DMS153 treated with DMSO at 0.1 percent for 48 hours (cell line): ENCODE measurements around the gene GOLPH3L.
"Not testable (repeated sequence)": the region's sequence is repeated elsewhere in the genome, so short reads cannot be mapped to it uniquely, and the experiment has no call there.

Source experiments
- DNase-seq: peaks from one replicate; lab custom pipeline; 2025; ENCODE audit not compliant: unreplicated experiment; lab: John Stamatoyannopoulos, UW

The GOLPH3L gene

GRCh38 chr1:150696995-150697927 is at the start of gene GOLPH3L:
TSS of gene GOLPH3L (minus strand) at chr1:150697154. CDS start at chr1:150694838, 2,316 bp downstream.
- peak; percentile 100 for DNase-seq

GRCh38 chr1:150730130-150730721 is 33.3 kb upstream of the GOLPH3L start:
- DNase-seq, result no peak

- no peak for DNase-seq
Measured at GRCh38 chr1:150724336-150724735, 27.4 kb upstream of the GOLPH3L start.

GRCh38 chr1:150720703-150721102 is 23.7 kb upstream of the GOLPH3L start, which contains the start of gene HORMAD1:
TSS of gene HORMAD1 (minus strand) at chr1:150720895. CDS start at chr1:150719505, 1,390 bp downstream.
- DNase-seq, result no peak

GRCh38 chr1:150720098-150720497 is 23.1 kb upstream of the GOLPH3L start:
- no peak for DNase-seq

GRCh38 chr1:150718225-150718891 is 21.4 kb upstream of the GOLPH3L start:
- no peak for DNase-seq

GRCh38 chr1:150709031-150709430 is 12.1 kb upstream of the GOLPH3L start:
- not testable (repeated sequence) for DNase-seq

GRCh38 chr1:150708595-150708994 is 11.6 kb upstream of the GOLPH3L start:
- DNase-seq, result no peak

- no peak for DNase-seq
Measured at GRCh38 chr1:150706091-150706490, 9.1 kb upstream of the GOLPH3L start.

GRCh38 chr1:150703427-150703826 is 6.5 kb upstream of the GOLPH3L start:
- no peak for DNase-seq

GRCh38 chr1:150696590-150696989 is 364 bp downstream of the GOLPH3L start:
- no peak for DNase-seq

- DNase-seq, result no peak
Measured at GRCh38 chr1:150696162-150696561, 792 bp downstream of the GOLPH3L start.

- DNase-seq, result no peak
Measured at GRCh38 chr1:150695561-150695960, 1.4 kb downstream of the GOLPH3L start.

GRCh38 chr1:150692720-150693119 is 4.2 kb downstream of the GOLPH3L start:
- no peak for DNase-seq

- no peak for DNase-seq
Measured at GRCh38 chr1:150688763-150689162, 8.2 kb downstream of the GOLPH3L start.

- DNase-seq, result no peak
Measured at GRCh38 chr1:150686275-150686674, 10.7 kb downstream of the GOLPH3L start.

- no peak for DNase-seq
Measured at GRCh38 chr1:150683914-150684313, 13.0 kb downstream of the GOLPH3L start.

- DNase-seq, result no peak
Measured at GRCh38 chr1:150678988-150679387, 18.0 kb downstream of the GOLPH3L start.

GRCh38 chr1:150674881-150675280 is 22.1 kb downstream of the GOLPH3L start:
- DNase-seq, result no peak

GRCh38 chr1:150663321-150663720 is 33.6 kb downstream of the GOLPH3L start:
- DNase-seq, result no peak

- DNase-seq, result no peak
Measured at GRCh38 chr1:150662811-150663210, 34.1 kb downstream of the GOLPH3L start.

- DNase-seq, result no peak
Measured at GRCh38 chr1:150661156-150661555, 35.8 kb downstream of the GOLPH3L start.
